HL-60/S4 (cell line): ENCODE results near the gene ABHD11.
"Not testable (repeated sequence)": the region's sequence is repeated elsewhere in the genome, so short reads cannot be mapped to it uniquely, and the experiment has no call there.

Experiments
- in situ Hi-C: fragments of 300-500 bp; cut with MboI; formaldehyde crosslinking; loops from 2 replicates; pipeline ENCODE4 v1.14.3; 2022; ENCODE audit warnings: low sequenced_read_pairs

The ABHD11 gene

GRCh38 chr7:73738612-73739386 lies at the start of gene ABHD11:
Gene ABHD11 (minus strand): TSS chr7:73738802. CDS start chr7:73738770, 32 bp downstream.
- in situ Hi-C loops: no loop called here

GRCh38 chr7:73787786-73788048 lies 49.1 kb upstream of the ABHD11 start:
- in situ Hi-C loops: not testable (repeated sequence)

- in situ Hi-C loops: no loop called here
Observed at GRCh38 chr7:73786588-73786987, 48.0 kb upstream of the ABHD11 start.

- in situ Hi-C loops: no loop called here
Observed at GRCh38 chr7:73779517-73779916, 40.9 kb upstream of the ABHD11 start.

- in situ Hi-C loops: no loop called here
Observed at GRCh38 chr7:73778801-73779389, 40.3 kb upstream of the ABHD11 start.

- in situ Hi-C loops: no loop called here
Observed at GRCh38 chr7:73774923-73775322, 36.3 kb upstream of the ABHD11 start.

- in situ Hi-C loops: no loop called here
Observed at GRCh38 chr7:73773700-73774517, 35.3 kb upstream of the ABHD11 start.

GRCh38 chr7:73770860-73771670 lies 32.5 kb upstream of the ABHD11 start:
- in situ Hi-C loops: no loop called here

GRCh38 chr7:73770002-73770859 lies 31.6 kb upstream of the ABHD11 start, which contains the start of gene CLDN3:
Gene CLDN3 (minus strand): TSS chr7:73770270. CDS start chr7:73770049, 221 bp downstream.
- in situ Hi-C loops: no loop called here

- in situ Hi-C loops: no loop called here
Observed at GRCh38 chr7:73769481-73770001, 30.9 kb upstream of the ABHD11 start.

GRCh38 chr7:73768641-73769480 lies 30.3 kb upstream of the ABHD11 start:
- in situ Hi-C loops: no loop called here

- in situ Hi-C loops: no loop called here
Observed at GRCh38 chr7:73766556-73767229, 28.1 kb upstream of the ABHD11 start.

GRCh38 chr7:73762659-73762999 lies 24.0 kb upstream of the ABHD11 start:
- in situ Hi-C loops: no loop called here

- in situ Hi-C loops: no loop called here
Observed at GRCh38 chr7:73761854-73762658, 23.5 kb upstream of the ABHD11 start.

- in situ Hi-C loops: no loop called here
Observed at GRCh38 chr7:73758581-73759138, 20.1 kb upstream of the ABHD11 start.

GRCh38 chr7:73749931-73750776 lies 11.6 kb upstream of the ABHD11 start:
- in situ Hi-C loops: no loop called here
